Fibroblast of skin of left biceps (primary cell): ENCODE measurements around the gene RNF144A.

Source experiments
- DNase-seq, 2 experiments: peaks; one replicate each; pipeline ENCODE4 v3.0.0-alpha.2; 2013; ENCODE audit warnings: low read depth in 2 of 2

RNF144A gene

GRCh38 chr2:7044253-7045250 is 127.3 kb downstream of the RNF144A start:
- no peak for DNase-seq

- DNase-seq: no peak
Measured at GRCh38 chr2:7045601-7046590, 128.7 kb downstream of the RNF144A start.

GRCh38 chr2:7047661-7048060 is 130.4 kb downstream of the RNF144A start:
- no peak for DNase-seq

DNA sequence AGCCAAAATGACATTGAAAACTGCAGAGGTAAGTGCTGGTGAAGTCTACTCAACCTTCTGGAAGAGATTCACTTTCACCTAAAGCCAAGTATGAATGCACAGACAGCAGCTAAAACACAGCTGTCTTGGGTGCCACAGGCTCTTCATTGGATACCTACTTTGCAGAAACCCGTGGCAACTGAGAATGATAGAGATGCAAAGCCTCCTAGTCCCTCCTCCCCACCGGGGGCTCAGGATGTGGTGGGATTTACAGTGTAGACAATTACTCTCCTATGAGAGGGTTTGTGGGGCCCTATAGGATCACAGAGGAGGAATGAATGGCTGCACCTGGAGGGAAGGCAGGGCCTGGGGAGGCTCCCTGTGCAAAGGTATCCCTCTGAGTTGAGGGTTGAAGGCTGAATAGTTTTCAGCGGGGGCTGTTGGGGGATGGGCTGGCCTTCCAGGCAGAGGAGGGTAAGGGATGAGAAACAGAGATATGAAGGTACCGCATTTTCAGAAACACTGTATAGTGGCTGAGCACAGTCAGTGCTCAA is 131.6 kb downstream of the RNF144A start:
- no peak for DNase-seq

DNA sequence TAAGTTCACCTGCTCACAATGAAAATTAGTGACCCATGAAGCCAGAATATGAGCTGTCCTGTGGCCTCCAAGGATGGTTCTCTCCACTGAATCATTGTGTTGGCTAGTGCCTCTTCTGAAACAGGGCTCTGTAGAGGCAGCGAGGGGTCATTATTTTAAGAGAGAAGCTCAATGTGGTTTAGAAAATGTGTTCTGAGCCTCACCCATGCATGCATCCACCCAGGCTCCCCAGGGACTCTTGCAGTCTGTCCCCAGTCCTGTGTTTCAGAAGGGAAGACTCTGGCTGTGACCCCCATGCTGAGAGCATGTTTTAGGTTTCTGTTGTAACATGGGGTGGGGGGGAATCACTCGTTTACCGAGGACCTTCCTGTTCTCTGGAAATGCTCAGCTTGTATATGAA is 135.2 kb downstream of the RNF144A start:
- DNase-seq: no peak

- DNase-seq: no peak
Measured at GRCh38 chr2:7053650-7054265, 136.5 kb downstream of the RNF144A start.

DNA sequence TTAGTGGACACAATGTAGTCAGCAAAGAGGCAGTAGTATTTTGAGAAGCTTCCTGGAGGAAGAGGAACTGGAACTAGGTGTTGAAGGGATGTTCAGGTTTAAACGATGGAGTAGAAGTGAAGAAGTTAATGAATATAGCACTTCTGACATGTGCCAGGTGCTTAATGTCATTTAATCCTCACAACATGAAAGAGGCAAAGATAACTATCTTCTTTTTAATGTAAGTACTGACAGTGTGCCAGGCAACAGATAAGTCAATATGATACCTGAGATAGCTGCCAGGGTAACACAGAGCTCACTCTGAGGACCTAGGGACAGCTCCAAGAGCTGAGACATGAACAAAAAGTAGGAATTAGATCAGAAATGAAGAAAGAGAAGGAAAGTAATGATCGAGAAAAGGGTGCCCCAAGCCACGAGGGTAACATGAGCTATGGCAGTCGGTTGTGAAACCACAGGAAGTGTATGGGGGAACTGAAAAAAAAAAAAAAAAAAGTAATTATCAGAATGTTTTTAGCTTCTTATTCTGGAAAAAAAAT is 140.7 kb downstream of the RNF144A start:
- no peak for DNase-seq

DNA sequence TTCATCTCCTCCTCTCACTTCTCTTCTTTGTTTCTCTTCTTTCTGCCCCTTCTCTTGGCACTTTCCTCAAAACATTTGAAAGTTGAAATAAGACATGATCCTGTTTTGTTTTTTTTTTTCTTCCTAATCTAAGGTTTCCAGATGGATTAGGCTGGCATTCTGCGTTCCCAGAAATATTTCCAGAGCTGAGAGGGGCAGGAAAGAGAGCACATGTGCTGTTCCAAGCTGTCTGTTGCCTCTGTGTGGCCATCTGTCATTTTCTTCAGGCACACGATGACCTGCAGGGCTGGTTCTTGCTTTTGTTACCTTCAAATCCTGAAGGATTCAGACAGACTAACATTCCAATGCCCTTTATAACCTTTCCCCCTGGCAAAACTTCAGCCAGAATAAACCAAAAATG is 142.9 kb downstream of the RNF144A start:
- DNase-seq: no peak

DNA sequence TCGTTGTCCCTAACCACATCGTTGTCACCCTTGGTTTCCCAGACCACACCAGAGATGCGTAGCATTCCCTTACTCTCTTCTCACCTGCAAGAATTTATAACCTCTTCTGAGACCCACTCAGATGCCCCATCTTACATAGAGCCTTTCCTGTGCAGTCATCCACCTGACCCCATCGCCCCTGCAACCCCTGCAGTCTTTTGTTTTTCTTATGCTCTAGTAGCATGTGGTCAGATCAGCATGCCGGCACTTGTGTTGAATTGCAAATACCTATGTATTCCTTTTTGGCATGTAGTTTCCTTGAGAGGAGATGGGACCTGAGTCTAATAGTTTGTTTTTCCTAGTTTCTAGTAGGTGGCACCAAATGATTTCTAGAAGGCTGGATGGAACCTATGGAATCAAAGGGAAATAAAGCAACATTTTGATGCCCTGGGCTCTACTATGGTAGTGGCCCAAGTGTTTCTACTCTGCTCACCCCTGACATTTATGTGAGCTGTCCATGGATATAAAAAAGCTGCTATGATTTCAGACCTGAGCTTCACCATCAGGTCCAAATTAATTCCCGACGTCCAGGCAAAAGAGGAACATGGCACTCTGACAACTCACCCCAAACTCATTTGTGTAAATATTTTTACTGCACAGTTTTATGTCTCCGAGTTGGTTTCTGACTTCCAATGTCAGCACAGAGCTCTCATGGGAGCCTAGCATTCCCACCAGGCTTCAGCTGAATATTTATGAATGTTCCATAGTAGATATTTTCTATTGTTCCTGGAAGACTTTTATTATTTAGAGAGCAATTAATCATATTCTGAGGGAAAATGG is 143.6 kb downstream of the RNF144A start:
- no peak for DNase-seq

DNA sequence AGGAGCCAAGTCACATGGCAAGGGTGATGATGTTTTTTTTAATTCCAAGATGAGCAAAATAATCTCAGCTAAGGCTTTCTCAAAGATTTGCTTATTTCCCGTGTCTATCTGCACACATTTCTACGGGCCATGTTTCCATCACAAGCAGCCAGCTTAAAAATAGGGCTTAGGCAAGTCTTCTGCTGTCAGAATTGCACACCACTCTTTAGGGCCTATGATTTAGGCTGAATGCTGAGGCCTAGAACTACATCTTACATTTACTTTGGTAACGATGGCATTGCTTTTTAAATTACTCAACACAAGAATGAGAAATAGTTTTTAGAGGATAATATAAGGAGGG is 144.2 kb downstream of the RNF144A start:
- DNase-seq: no peak

DNA sequence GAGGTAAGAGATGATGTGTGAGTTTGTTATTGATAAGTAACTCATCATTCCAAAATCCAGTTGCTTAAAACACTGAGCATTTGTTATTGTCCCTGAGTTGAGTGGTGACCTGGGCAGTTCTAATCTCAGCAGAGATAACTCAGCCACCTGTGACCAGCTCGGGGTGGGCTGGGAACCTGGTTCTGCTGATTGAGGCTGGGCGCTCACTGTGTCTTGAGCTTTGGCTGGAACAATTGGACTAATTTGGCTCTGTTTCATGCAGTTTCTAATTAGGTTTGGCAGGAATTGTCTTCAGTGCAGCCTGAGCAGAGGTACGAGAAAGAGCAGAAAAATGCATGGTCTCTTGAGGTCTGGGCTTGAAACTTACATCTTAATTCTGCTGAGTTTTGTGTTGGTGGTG is 144.7 kb downstream of the RNF144A start:
- no peak for DNase-seq

- DNase-seq: no peak
Measured at GRCh38 chr2:7063789-7064188, 146.6 kb downstream of the RNF144A start.

DNA sequence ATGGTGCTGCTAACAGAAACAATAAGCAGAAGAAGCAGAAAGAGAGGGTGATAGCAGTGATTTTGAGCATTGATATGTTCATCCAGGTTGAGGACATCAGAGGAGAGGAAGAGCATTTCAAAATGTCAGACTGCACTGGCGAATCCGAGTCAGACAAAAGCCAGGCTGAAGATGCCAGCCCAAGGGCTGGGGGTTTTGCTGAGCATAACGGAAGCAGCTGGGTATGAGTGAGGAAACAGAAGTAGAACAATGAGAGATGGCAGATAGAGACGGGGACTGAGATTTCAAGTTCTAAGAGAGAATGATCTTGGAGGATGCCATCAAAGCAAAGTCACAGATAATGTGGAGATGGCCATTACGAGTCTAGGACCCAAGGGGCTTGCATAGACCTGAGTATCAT is 151.2 kb downstream of the RNF144A start:
- DNase-seq: no peak

DNA sequence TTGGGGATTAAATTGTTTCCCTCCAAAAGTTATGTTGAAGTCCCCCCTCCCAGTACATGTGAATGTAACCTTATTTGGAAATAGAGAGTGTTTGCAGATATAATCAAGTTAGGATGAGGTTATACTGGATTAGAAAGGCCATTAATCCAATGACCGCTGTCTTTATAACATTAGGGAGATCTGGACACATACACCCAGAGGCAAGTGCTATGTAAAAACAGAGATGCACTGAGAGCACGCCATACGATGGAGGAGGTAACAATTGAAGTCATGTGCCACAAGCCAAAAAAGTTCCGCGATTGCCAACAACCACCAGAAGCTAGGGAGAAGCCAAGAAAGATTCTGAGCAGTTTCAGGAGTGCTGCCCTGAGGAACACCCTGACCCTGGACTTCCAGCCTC is 153.3 kb downstream of the RNF144A start:
- DNase-seq: no peak

DNA sequence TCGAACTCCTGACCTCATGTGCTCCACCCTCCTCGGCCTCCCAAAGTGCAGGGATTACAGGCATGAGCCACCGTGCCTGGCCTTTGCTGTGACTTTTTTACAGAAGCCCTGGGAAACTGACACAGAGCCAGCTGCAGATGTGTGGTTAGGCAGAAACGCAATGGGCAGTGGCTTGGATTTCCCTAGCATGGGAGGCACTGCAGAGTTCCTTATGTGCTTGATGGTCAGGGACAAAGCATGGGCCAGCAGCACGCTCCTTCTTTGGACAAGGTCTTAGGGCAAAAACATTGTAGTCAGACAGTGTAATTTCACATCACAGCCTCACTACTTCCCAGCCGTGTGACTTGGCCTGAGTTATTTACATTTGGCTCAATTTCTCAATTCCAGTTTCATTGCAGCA is 153.9 kb downstream of the RNF144A start:
- DNase-seq: no peak

GRCh38 chr2:7071916-7072556 is 154.8 kb downstream of the RNF144A start:
- DNase-seq: no peak

DNA sequence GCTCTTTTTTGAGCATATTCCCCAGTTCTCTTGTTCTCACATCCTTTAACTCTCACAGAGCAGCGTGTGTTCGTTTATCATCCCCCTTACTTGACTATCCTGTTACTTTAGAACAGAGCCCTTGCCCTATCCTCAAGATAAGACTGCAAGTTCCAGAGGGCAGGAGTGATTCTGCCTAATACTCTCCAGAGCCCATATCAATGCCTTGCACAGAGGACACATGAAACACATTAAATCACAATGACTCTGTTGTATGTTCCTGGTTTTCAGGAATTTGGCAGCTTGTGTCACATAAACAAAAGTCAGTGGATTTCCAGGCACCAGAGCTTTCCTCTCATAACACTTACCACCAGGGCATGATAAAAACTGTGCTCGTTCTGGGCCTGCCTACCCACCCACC is 156.7 kb downstream of the RNF144A start:
- DNase-seq: no peak

DNA sequence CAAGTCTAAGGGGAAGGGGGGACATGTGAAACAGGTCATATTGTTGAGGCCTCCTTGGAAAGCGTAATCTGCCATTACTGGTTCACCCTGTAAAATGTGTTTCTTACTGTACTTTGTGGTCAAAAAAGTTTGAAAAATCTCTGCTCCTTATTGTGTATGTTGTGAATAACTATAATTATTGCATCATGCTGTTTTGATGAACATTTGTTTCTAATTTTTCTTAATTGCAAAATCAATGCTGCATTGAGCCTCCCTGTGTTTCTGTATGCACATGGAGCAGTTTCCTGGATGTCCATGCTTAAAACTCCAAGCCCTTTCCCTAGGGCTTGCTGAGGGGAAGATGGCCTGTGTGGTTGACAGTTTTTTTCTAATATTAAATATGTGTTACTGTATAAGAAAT is 158.6 kb downstream of the RNF144A start:
- no peak for DNase-seq

GRCh38 chr2:7077660-7078267 is 160.6 kb downstream of the RNF144A start:
- DNase-seq: no peak
